Endothelial cell (in vitro differentiated cells): ENCODE data around the gene FCHSD1. TPM values are rescaled to one million over a fixed set of nuclear protein-coding genes. Genes with fewer than 3 reads are reported as not detected.

Experiments
- DNase-seq: peaks from one replicate; pipeline ENCODE4 v3.0.0; 2021; ENCODE audit warnings: low spot score
- H3K27ac Mint-ChIP-seq: one replicate; pipeline ENCODE4 v1.8.0; 2021; ENCODE audit warnings: mixed read lengths, inconsistent platforms; ENCODE audit not compliant: unreplicated experiment
- H3K27me3 Mint-ChIP-seq: one replicate; pipeline ENCODE4 v1.8.0; 2021; ENCODE audit warnings: mild to moderate bottlenecking, moderate library complexity, mixed read lengths, inconsistent platforms; ENCODE audit not compliant: unreplicated experiment
- H3K36me3 Mint-ChIP-seq: one replicate; pipeline ENCODE4 v1.8.0; 2021; ENCODE audit warnings: mild to moderate bottlenecking, low read depth, mixed read lengths, inconsistent platforms; ENCODE audit not compliant: unreplicated experiment
- H3K4me1 Mint-ChIP-seq: one replicate; pipeline ENCODE4 v1.8.0; 2021; ENCODE audit warnings: mild to moderate bottlenecking, mixed read lengths, inconsistent platforms; ENCODE audit not compliant: unreplicated experiment
- H3K4me3 Mint-ChIP-seq: one replicate; pipeline ENCODE4 v1.8.0; 2021; ENCODE audit warnings: mild to moderate bottlenecking, mixed read lengths, inconsistent platforms; ENCODE audit not compliant: unreplicated experiment
- H3K9me3 Mint-ChIP-seq: one replicate; pipeline ENCODE4 v1.8.0; 2021; ENCODE audit warnings: mixed read lengths, inconsistent platforms; ENCODE audit not compliant: unreplicated experiment
- CTCF ChIP-seq: fragments of 200-600 bp; sonication (generic); IDR thresholded peaks from one replicate; pipeline ENCODE4 v1.5.0; 2021; ENCODE audit warnings: antibody characterized with exemption; ENCODE audit not compliant: unreplicated experiment
- total RNA-seq: library from RNA; stranded (reverse); fragmentation: NEBNext Ultra II Directional; extraction: Animal tissue kit (Norgen Biotek cat#: 25700); gene quantifications from one replicate; pipeline ENCODE4 v1.2.1, GENCODE V29; 2021; ENCODE audit not compliant: unreplicated experiment

The FCHSD1 gene
- total RNA-seq, 1 donor from 2014 or later = 63.3 TPM

DNA sequence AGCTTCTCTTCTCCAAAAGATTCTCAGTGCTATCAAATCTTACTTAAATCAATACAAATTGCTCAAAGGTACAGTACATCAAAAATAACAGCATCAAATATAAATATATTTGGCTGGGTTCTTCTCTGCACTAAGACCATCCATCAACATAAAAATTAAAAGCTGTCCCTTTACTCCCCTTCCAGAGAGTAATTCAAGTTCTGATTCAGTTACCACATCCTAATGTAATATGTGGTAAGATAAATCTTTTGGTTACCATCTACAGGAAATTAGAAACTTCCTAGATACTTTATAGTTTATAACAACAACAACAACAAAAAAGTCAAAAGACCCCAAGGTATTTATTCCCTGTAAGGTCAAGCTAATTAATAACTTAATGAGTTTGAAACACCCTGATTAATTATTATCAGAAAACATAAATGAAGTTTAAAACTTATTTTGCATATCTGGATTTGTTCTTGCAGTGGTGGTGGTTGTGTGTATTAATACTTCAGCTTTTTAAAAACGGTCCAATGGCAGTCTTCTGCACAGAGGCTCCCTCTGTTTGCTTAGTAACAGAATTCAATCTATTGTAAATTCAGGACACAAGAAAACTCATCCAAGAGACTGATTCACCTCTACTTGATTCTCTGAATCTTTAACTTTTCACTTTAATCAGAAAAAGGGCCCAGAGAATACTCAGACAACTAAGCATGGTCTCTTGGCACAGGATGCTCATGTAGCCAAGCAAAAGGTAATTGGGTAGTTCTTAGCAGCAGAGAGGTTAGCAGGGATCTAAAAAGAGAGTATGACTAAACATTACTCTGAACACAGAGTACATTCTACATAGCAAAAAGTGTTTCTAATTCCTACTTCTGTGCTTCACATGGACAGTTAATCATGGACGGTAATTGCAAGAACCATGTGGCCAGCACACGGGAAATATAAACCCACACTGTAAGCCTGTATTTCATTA, 52.5 kb downstream of the FCHSD1 start:
- Mint-ChIP-seq H3K4me1 (peaks cover 14% of the 10 kb centered on the region), H3K27me3 (no peaks in the 10 kb centered on the region), H3K27ac (no peak overlapping the region), H3K9me3 (no peaks in the 10 kb centered on the region), H3K36me3 (peaks cover 8% of the 10 kb centered on the region), H3K4me3 (no peak overlapping the region)
- no peak for TF ChIP-seq CTCF
- DNase-seq = no peak

DNA sequence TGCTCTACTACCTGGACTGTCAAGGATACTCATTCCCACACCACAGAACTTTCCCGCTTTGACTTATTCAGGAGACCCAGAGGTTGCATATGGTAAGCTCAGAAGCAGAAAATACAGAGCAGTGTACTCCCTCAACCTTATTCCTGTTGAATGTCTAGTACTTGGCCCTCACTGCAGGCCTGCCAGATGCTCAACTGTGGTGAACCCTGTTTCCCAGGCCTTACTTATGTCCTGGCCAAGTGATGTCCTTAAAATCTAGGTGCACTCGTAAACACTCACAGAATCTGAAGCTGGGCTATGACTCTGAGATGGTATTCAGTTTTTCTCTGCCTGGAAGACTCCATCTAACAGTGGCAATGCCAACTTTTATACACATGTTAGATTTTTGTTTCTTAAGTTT, 53.4 kb downstream of the FCHSD1 start:
- Mint-ChIP-seq H3K9me3 (no peaks in the 10 kb centered on the region), H3K4me3 (no peak overlapping the region), H3K27me3 (no peaks in the 10 kb centered on the region), H3K36me3 (peaks cover 8% of the 10 kb centered on the region), H3K4me1 (peaks cover 13% of the 10 kb centered on the region), H3K27ac (no peak overlapping the region)
- no peak for TF ChIP-seq CTCF
- DNase-seq = no peak

- H3K27me3 Mint-ChIP-seq = no peaks in the 10 kb centered on the region
- peak overlapping the region; percentile 57 for H3K27ac Mint-ChIP-seq
- peaks cover 11% of the 10 kb centered on the region for H3K4me1 Mint-ChIP-seq
- no peak for TF ChIP-seq CTCF
- no peaks in the 10 kb centered on the region for H3K9me3 Mint-ChIP-seq
- DNase-seq = no peak
- H3K36me3 Mint-ChIP-seq = peaks cover 8% of the 10 kb centered on the region
- no peak overlapping the region for H3K4me3 Mint-ChIP-seq
Observed at GRCh38 chr5:141597394-141597793, 53.8 kb downstream of the FCHSD1 start.

DNA sequence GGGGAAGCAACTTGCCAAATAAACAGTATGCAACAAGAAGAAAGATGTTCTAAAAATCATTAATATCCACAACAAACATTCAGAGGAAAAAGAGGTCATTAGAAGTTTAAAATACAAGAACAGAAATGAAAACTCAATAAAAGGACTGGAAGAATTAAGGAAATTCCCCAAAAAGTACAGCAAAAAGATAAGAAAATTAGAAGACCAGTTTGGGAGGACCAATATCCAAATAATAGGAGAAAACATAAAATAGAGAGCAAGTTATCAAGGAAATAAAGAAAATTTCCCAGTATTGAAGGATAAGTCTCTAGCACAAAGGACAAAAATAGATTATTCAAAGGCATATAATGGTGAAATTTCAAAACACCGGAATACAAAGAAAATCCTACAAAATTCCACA, 54.4 kb downstream of the FCHSD1 start:
- no peaks in the 10 kb centered on the region for H3K9me3 Mint-ChIP-seq
- no peak overlapping the region for H3K4me3 Mint-ChIP-seq
- peaks cover 8% of the 10 kb centered on the region for H3K36me3 Mint-ChIP-seq
- peaks cover 11% of the 10 kb centered on the region for H3K4me1 Mint-ChIP-seq
- DNase-seq = no peak
- no peak for TF ChIP-seq CTCF
- H3K27me3 Mint-ChIP-seq = no peaks in the 10 kb centered on the region
- peak overlapping the region; percentile 57 for H3K27ac Mint-ChIP-seq

DNA sequence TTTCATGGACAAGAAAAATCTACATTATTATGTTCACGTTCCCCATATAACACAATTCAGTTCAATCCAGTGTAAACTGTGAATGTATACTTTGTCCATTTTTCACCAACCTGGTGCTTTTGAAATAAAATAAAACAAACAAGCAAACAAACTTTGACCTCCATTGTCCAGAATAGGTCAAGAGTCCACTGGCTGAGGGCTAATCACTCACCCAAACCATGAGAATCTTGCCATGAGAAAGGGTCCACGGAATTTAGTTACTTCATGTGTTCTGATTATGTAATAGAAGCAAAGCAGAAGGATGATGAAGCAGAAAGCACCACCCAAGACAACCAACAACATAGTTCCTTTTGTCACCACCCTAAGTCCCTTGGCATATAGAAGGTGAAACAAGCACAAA, 61.1 kb downstream of the FCHSD1 start:
- no peaks in the 10 kb centered on the region for H3K9me3 Mint-ChIP-seq
- peaks cover 17% of the 10 kb centered on the region for H3K4me1 Mint-ChIP-seq
- no peak for TF ChIP-seq CTCF

More for the DNA sequence above, 61.1 kb downstream of the FCHSD1 start:
- no peak overlapping the region for H3K4me3 Mint-ChIP-seq
- no peak overlapping the region for H3K27ac Mint-ChIP-seq
- peaks cover 6% of the 10 kb centered on the region for H3K36me3 Mint-ChIP-seq
- DNase-seq = no peak
- H3K27me3 Mint-ChIP-seq = no peaks in the 10 kb centered on the region
